Measurements from ENCODE around the gene ZNF892. TPM values are rescaled to one million over a fixed set of nuclear protein-coding genes. Genes with fewer than 3 reads are reported as not detected.

ZNF892 gene
- polyA plus RNA-seq (2011; rRNA removed) (1.6 TPM in 2 replicates), polyA minus RNA-seq (2011; rRNA and poly(A)+ RNA removed) (4.7 and 6.0 TPM in 2 replicates)

DNA sequence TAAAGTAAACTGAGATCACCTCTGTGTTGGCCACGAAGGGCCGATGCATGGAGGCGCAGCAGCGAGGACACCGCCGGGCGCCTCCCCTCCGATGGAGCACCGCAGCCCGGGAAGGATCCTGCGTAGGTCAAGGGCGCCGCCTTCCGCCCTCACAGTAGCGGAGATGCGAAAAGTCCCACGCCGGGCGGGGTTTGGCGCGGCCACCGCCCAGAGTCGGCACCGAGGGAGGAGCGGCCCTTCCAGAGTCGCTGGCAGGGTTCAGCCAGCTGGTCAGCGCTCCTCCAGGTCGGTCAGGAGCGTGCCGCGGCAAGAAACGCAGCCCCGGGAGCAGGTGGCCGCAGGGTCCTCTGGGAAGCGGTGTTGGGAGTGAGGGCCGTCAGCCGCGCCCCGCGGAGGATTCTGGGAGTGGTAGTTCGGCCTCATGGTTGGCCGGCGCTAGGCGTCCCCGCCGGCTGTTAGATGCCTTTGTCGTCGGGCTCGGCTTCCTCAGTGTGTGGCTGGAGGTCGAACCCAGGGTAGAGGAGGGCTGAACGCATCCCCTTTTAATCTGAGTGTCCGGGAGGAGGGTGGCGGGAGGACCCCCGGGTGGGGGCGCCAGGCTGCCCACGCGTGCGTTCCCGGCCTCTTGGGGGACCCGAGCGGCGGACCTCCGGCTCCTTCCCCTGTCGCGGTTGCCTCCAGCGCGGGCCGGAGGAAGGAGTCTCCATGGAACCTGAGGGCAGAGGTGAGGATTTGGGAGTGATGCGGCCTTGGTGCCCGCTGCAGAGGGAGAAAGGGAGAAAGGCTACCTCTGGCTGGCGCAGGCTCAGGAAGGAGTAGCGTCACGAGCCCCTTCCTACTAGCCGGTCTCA, at the start of gene ZNF892:
ZNF892 (plus strand) TSS at position 411 of the 851 bp plus-strand sequence; CDS start at position 706, 295 bp downstream.
- H3K9me3 ChIP-seq (ENCODE audit: control insufficient read depth, insufficient read depth, low read length), result peaks cover 29% of the 10 kb centered on the region
- POLR2A ChIA-PET, result no interaction called here
- DNase-seq (ENCODE audit: low read depth, low spot score), result peak; percentile 58
- peak within 1 kb of the TSS; percentile 79 for H3K4me3 ChIP-seq (ENCODE audit: low read depth, low read length)
- CTCF ChIA-PET, result no interaction called here
- peak within 1 kb of the TSS; percentile 52 for H3K27ac ChIP-seq (ENCODE audit: low read depth, low read length)
- TF ChIP-seq, protein P1, sequence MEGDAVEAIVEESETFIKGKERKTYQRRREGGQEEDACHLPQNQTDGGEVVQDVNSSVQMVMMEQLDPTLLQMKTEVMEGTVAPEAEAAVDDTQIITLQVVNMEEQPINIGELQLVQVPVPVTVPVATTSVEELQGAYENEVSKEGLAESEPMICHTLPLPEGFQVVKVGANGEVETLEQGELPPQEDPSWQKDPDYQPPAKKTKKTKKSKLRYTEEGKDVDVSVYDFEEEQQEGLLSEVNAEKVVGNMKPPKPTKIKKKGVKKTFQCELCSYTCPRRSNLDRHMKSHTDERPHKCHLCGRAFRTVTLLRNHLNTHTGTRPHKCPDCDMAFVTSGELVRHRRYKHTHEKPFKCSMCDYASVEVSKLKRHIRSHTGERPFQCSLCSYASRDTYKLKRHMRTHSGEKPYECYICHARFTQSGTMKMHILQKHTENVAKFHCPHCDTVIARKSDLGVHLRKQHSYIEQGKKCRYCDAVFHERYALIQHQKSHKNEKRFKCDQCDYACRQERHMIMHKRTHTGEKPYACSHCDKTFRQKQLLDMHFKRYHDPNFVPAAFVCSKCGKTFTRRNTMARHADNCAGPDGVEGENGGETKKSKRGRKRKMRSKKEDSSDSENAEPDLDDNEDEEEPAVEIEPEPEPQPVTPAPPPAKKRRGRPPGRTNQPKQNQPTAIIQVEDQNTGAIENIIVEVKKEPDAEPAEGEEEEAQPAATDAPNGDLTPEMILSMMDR (IDR thresholded peaks at IDR 0.05; ENCODE audit: low read depth, low read length), result peak; percentile 28
- H3K27me3 ChIP-seq (ENCODE audit: control insufficient read depth, insufficient read depth, low read length), result peaks cover 2% of the 10 kb centered on the region

DNA sequence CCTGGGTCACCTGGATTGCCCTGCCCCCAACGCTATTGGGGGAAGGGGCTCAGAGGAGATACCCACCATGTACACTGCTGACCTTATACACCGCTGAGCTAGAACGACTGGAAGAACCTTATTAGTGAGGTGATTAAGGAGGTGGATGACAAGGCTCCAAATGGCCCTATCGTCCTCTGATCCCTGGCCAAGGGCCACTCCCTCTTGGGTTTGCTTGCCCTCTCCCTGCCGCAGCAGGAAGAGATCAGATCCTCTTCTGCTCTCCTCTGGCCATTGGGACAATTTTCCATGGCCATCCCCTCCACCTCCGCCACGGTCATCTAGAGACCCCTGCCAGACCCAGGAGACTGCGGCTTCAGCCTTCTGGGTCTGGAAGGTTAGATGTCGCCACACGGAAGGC, 48.9 kb upstream of the ZNF892 start:
- peaks cover 32% of the 10 kb centered on the region for H3K9me3 ChIP-seq (ENCODE audit: control insufficient read depth, insufficient read depth, low read length)
- ChIA-PET CTCF (interaction anchor here (2.2 kb wide), 1 partner anchor 43 kb away, joined by 6 read pairs; no protein-coding TSS in a partner anchor), POLR2A (interaction anchor here (1.1 kb wide), 1 partner anchor 115 kb away, joined by 3 read pairs; no protein-coding TSS in a partner anchor)
- H3K27me3 ChIP-seq (ENCODE audit: control insufficient read depth, insufficient read depth, low read length), result no peaks in the 10 kb centered on the region
- DNase-seq (ENCODE audit: low read depth, low spot score), result no peak
- peak overlapping the region; percentile 76 for H3K4me3 ChIP-seq (ENCODE audit: low read depth, low read length)
- TF ChIP-seq, protein P1 (IDR thresholded peaks at IDR 0.05; ENCODE audit: low read depth, low read length), result no peak
- no peak overlapping the region for H3K27ac ChIP-seq (ENCODE audit: low read depth, low read length)

DNA sequence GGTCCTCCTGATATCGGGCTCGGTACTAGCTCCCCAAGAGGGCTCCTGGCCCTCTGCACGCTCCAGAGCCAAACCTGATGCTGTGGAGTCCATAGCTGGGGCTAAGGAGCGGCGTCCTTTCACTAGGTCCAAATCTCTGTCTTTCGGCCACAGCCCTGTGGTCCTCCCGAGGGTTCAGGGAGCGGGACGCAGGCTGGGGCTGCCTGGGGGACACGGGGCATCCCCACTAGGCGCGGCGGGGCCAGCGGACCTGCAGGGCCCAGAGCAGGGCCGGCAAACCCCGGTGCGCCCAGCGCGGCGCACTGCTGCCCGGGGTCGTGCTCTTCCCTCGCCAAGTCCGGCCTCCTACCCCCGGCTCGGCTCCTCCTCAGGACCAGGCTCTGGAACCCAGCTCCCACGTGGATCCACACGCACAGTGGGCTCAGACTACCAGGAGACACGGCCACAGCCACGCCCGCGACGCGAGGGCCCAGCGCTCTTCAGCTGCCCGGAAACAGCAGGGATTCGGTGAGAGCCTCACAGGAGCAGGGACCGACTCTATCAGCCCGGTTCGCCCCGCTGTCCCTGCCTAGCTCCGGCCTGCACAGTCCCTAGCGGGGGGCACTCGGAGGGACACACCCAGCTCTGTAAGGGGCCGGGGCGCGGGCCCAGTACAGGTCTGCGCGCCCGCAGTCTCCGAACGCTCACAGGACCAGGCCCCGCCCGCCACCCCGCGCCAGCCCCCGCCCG, 48.3 kb upstream of the ZNF892 start:
- Histone ChIP-seq H3K4me3 (ENCODE audit: low read depth, low read length) (peak overlapping the region; percentile 76), H3K9me3 (ENCODE audit: control insufficient read depth, insufficient read depth, low read length) (peaks cover 30% of the 10 kb centered on the region), H3K27me3 (ENCODE audit: control insufficient read depth, insufficient read depth, low read length) (no peaks in the 10 kb centered on the region), H3K27ac (ENCODE audit: low read depth, low read length) (no peak overlapping the region)
- TF ChIP-seq, protein P1 (IDR thresholded peaks at IDR 0.05; ENCODE audit: low read depth, low read length), result no peak
- no peak for DNase-seq (ENCODE audit: low read depth, low spot score)
- CTCF ChIA-PET, result interaction anchor here (2.2 kb wide), 1 partner anchor 43 kb away, joined by 6 read pairs; no protein-coding TSS in a partner anchor
- POLR2A ChIA-PET, result interaction anchor here (1.1 to 1.4 kb wide), 2 partner anchors 37 to 115 kb away, joined by 3 to 10 read pairs; partner anchors contain the start of gene MRPS5

DNA sequence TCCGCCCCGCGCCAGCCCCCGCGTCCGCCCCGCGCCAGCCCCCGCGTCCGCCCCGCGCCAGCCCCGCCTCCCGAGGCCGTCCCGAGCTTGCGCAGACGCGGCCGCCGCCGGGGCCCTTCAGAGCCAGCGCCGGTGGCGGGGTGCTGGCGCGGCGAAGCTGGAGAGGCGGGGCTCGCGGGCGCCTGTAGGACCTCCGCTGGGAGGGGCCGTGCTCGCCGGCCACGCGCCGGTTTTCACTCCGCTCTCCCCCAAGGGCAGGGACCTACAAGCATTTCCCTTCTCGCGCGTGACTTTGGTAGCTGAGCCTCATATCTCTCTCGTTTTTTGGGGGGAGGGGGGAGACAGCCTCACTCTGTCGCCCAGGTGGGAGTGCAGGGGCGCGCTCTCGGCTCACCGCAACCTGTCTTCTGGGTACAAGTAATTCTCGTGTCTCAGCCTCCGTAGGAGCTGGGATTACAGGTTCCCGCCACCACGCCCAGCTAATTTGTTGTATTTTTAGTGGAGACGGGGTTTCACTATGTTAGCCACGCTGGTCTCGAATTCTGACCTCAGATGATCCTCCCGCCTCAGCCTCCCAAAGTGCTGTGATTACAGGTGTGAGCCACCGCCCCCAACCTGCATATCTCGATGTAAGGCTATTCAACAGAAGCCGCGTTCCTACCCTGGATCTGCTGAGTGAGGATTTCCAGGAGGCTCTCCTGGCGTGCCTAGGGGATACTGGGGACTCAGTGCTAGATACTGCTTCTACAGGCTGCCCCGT, 47.5 kb upstream of the ZNF892 start, which contains the start of gene ZNF514:
ZNF514 (minus strand) TSS at position 159 of the 760 bp plus-strand sequence. CDS start 6,595 bp downstream, outside the sequence.
- Histone ChIP-seq H3K27me3 (ENCODE audit: control insufficient read depth, insufficient read depth, low read length) (no peaks in the 10 kb centered on the region), H3K4me3 (ENCODE audit: low read depth, low read length) (peak within 1 kb of the TSS; percentile 76), H3K9me3 (ENCODE audit: control insufficient read depth, insufficient read depth, low read length) (peaks cover 28% of the 10 kb centered on the region), H3K27ac (ENCODE audit: low read depth, low read length) (peak within 1 kb of the TSS; percentile 21)
- POLR2A ChIA-PET, result interaction anchor here (1.4 kb wide), 1 partner anchor 38 kb away, joined by 10 read pairs; the partner anchor contains the start of gene MRPS5
- CTCF ChIA-PET, result no interaction called here
- DNase-seq (ENCODE audit: low read depth, low spot score), result peak; percentile 23
- TF ChIP-seq, protein P1 (IDR thresholded peaks at IDR 0.05; ENCODE audit: low read depth, low read length), result no peak

All from AG04450 (cell line).